WTC11 (cell line): ENCODE results near the gene SRPK3. TPM values are rescaled to one million over a fixed set of nuclear protein-coding genes. Genes with fewer than 3 reads are reported as not detected.

ENCODE experiments used
- ATAC-seq: fragments of 200-7000 bp; cut with Tn5 transposase; 2 replicates; pipeline ENCODE4 v1.10.0; 2021; ENCODE audit warnings: mild to moderate bottlenecking, moderate library complexity
- CTCF ChIA-PET: fragments of 300-600 bp; sonication (Branson Sonifier 250); formaldehyde crosslinking; loops from one replicate; lab custom pipeline; 2021; ENCODE audit warnings: antibody characterized with exemption; lab: Charles Lee
- POLR2A ChIA-PET: fragments of 350-600 bp; sonication (Branson Sonifier 250); formaldehyde crosslinking; loops from one replicate; lab custom pipeline; 2021; ENCODE audit warnings: antibody characterized with exemption; lab: Charles Lee
- DNase-seq: peaks from one replicate; pipeline ENCODE4 v3.0.0; 2021; ENCODE audit warnings: low spot score
- H3K27ac Mint-ChIP-seq: 2 replicates; pipeline ENCODE4 v1.8.0; 2021; ENCODE audit warnings: mixed read lengths
- H3K27me3 Mint-ChIP-seq: 2 replicates; pipeline ENCODE4 v1.8.0; 2021; ENCODE audit warnings: low read depth, mild to moderate bottlenecking, moderate library complexity, mixed read lengths
- H3K36me3 Mint-ChIP-seq: 2 replicates; pipeline ENCODE4 v1.8.0; 2021; ENCODE audit warnings: mixed read lengths
- H3K4me1 Mint-ChIP-seq: 2 replicates; pipeline ENCODE4 v1.8.0; 2022; ENCODE audit warnings: mixed read lengths
- H3K4me3 Mint-ChIP-seq: 2 replicates; pipeline ENCODE4 v1.8.0; 2021; ENCODE audit warnings: mild to moderate bottlenecking, moderate library complexity, mixed read lengths
- H3K9me3 Mint-ChIP-seq: 2 replicates; pipeline ENCODE4 v1.8.0; 2021; ENCODE audit warnings: mixed read lengths
- ATF1 ChIP-seq: sonication (generic); formaldehyde crosslinking; IDR thresholded peaks from 2 replicates; pipeline ENCODE4 v1.8.1; 2023; ENCODE audit warnings: mild to moderate bottlenecking, moderate library complexity, missing genetic modification reagents
- CBFB ChIP-seq: sonication (generic); formaldehyde crosslinking; IDR thresholded peaks from 2 replicates; pipeline ENCODE4 v1.8.1; 2022; ENCODE audit warnings: mild to moderate bottlenecking, low read depth, missing genetic modification reagents
- CTCF ChIP-seq: fragments of 200-600 bp; IDR thresholded peaks from 2 replicates; pipeline ENCODE4 v1.8.0; 2022; ENCODE audit warnings: antibody characterized with exemption
- E2F1 ChIP-seq: sonication (generic); formaldehyde crosslinking; IDR thresholded peaks from 2 replicates; pipeline ENCODE4 v1.8.0; 2022; ENCODE audit warnings: mild to moderate bottlenecking, missing genetic modification reagents
- EMX1 ChIP-seq: fragments of 250-450 bp; sonication (Bioruptor Pico); IDR thresholded peaks from 2 replicates; pipeline ENCODE4 v1.8.0; 2021; ENCODE audit warnings: mild to moderate bottlenecking
- ERG ChIP-seq: fragments of 250-450 bp; sonication (Bioruptor Pico); IDR thresholded peaks from 2 replicates; pipeline ENCODE4 v1.8.0; 2021; ENCODE audit warnings: mild to moderate bottlenecking
- ESRRA ChIP-seq: sonication (generic); formaldehyde crosslinking; IDR thresholded peaks from 2 replicates; pipeline ENCODE4 v1.8.1; 2022; ENCODE audit warnings: mild to moderate bottlenecking, missing genetic modification reagents, borderline replicate concordance
- FOXJ3 ChIP-seq: sonication (generic); formaldehyde crosslinking; IDR thresholded peaks from 2 replicates; pipeline ENCODE4 v1.9.0; 2021; ENCODE audit warnings: missing genetic modification reagents, mild to moderate bottlenecking, borderline replicate concordance
- GTF2I ChIP-seq: fragments of 250-450 bp; sonication (Bioruptor Pico); conservative IDR thresholded peaks from 2 replicates; pipeline ENCODE4 v1.4.0; 2021; ENCODE audit warnings: mild to moderate bottlenecking
- MLX ChIP-seq: sonication (generic); formaldehyde crosslinking; IDR thresholded peaks from 2 replicates; pipeline ENCODE4 v1.8.1; 2023; ENCODE audit warnings: mild to moderate bottlenecking, missing genetic modification reagents, moderate library complexity
- NFYB ChIP-seq: sonication (generic); formaldehyde crosslinking; conservative IDR thresholded peaks from 2 replicates; pipeline ENCODE4 v1.8.0; 2022; ENCODE audit warnings: low read depth, missing genetic modification reagents
- NR2C2 ChIP-seq: sonication (generic); formaldehyde crosslinking; IDR thresholded peaks from 2 replicates; pipeline ENCODE4 v1.8.0; 2022; ENCODE audit warnings: mild to moderate bottlenecking, missing genetic modification reagents
- PRDM15 ChIP-seq: sonication (generic); formaldehyde crosslinking; IDR thresholded peaks from 2 replicates; pipeline ENCODE4 v1.8.0; 2022; ENCODE audit warnings: missing genetic modification reagents
- PREB ChIP-seq: sonication (generic); formaldehyde crosslinking; IDR thresholded peaks from 2 replicates; pipeline ENCODE4 v1.8.1; 2022; ENCODE audit warnings: mild to moderate bottlenecking, missing genetic modification reagents, moderate library complexity, borderline replicate concordance
- RELA ChIP-seq: sonication (generic); formaldehyde crosslinking; IDR thresholded peaks from 2 replicates; pipeline ENCODE4 v1.8.1; 2022; ENCODE audit warnings: missing genetic modification reagents, mild to moderate bottlenecking, borderline replicate concordance
- RORB ChIP-seq: fragments of 250-450 bp; sonication (Bioruptor Pico); IDR thresholded peaks from 2 replicates; pipeline ENCODE4 v1.9.0; 2021; ENCODE audit warnings: mild to moderate bottlenecking
- SMAD3 ChIP-seq: sonication (generic); formaldehyde crosslinking; IDR thresholded peaks from 2 replicates; pipeline ENCODE4 v1.8.0; 2022; ENCODE audit warnings: missing genetic modification reagents, mild to moderate bottlenecking, borderline replicate concordance
- SMAD4 ChIP-seq: sonication (generic); formaldehyde crosslinking; IDR thresholded peaks from 2 replicates; pipeline ENCODE4 v1.8.0; 2022; ENCODE audit warnings: mild to moderate bottlenecking, missing genetic modification reagents
- ZNF512 ChIP-seq: sonication (generic); formaldehyde crosslinking; IDR thresholded peaks from 2 replicates; pipeline ENCODE4 v1.8.1; 2022; ENCODE audit warnings: missing genetic modification reagents, borderline replicate concordance
- ZSCAN18 ChIP-seq: fragments of 250-450 bp; sonication (Bioruptor Pico); IDR thresholded peaks from 2 replicates; pipeline ENCODE4 v2.1.2; 2022; ENCODE audit warnings: mild to moderate bottlenecking, moderate library complexity
- total RNA-seq: library from RNA; stranded (reverse); gene quantifications from 3 replicates; pipeline ENCODE4 v1.2.3, GENCODE V29; 2021

The SRPK3 gene
- total RNA-seq, 1 experiment from 2014 or later = not detected

- no peak for TF ChIP-seq ZNF512
- TF ChIP-seq PRDM15 (CRISPR knock-in tag) = no peak
- TF ChIP-seq MLX = no peak
- no peak for TF ChIP-seq FOXJ3 (CRISPR knock-in tag)
- no peak for TF ChIP-seq NFYB (CRISPR knock-in tag)
- no peak for TF ChIP-seq EMX1 (CRISPR knock-in tag)
- no peak for TF ChIP-seq PREB (CRISPR knock-in tag)
- TF ChIP-seq NR2C2 (CRISPR knock-in tag) = no peak
- no peak for TF ChIP-seq CBFB (CRISPR knock-in tag)
- no peak for TF ChIP-seq ZSCAN18 (CRISPR knock-in tag)
- TF ChIP-seq SMAD4 (CRISPR knock-in tag) = no peak
- no peak for TF ChIP-seq GTF2I
Observed at GRCh38 chrX:153770601-153771414, 10.0 kb upstream of the SRPK3 start (continued).

GRCh38 chrX:153771415-153772315 lies 9.2 kb upstream of the SRPK3 start:
- no peak for ATAC-seq
- no peak for DNase-seq
- POLR2A ChIA-PET = no interaction called here
- Mint-ChIP-seq H3K4me1 (no peaks in the 10 kb centered on the region), H3K4me3 (no peak overlapping the region), H3K36me3 (no peaks in the 10 kb centered on the region), H3K27me3 (no peaks in the 10 kb centered on the region), H3K9me3 (no peaks in the 10 kb centered on the region), H3K27ac (no peak overlapping the region)
- CTCF ChIA-PET = interaction anchor here (1.0 kb wide), 1 partner anchor 23 kb away, joined by 3 read pairs; the partner anchor contains the start of genes IDH3G and SSR4
- TF ChIP-seq ESRRA (CRISPR knock-in tag) (no peak), ERG (CRISPR knock-in tag) (no peak), RELA (CRISPR knock-in tag) (no peak), E2F1 (CRISPR knock-in tag) (no peak), SMAD3 (CRISPR knock-in tag) (no peak), ATF1 (CRISPR knock-in tag) (no peak), RORB (CRISPR knock-in tag) (no peak), CTCF (no peak)
